Astrocyte (in vitro differentiated cells and primary cell): ENCODE results near the gene LGALS1. TPM values are rescaled to one million over a fixed set of nuclear protein-coding genes. Genes with fewer than 3 reads are reported as not detected.
A peak's percentile ranks its signal among the peaks of the same experiment; 100 is the strongest.

Experiments used
- DNase-seq: peaks from one replicate; pipeline ENCODE4 v3.0.0-alpha.2; 2010; ENCODE audit warnings: low read depth
- FAIRE-seq: peaks from 2 replicates; lab custom pipeline; 2011; peaks lifted over from hg19 to GRCh38; lab: Jason Lieb, UNC
- H2AFZ ChIP-seq: 2 replicates; pipeline ENCODE4 v1.6.0; 2012; ENCODE audit warnings: low read depth, low read length, inconsistent platforms
- H3K27ac ChIP-seq: 2 replicates; pipeline ENCODE4 v1.5.1; 2011; ENCODE audit warnings: low read depth, low read length, inconsistent platforms
- H3K27me3 ChIP-seq: 2 replicates; pipeline ENCODE4 v1.6.0; 2011; ENCODE audit warnings: low read length, inconsistent platforms; ENCODE audit not compliant: insufficient read depth
- H3K36me3 ChIP-seq: 2 replicates; pipeline ENCODE4 v1.5.1; 2011; ENCODE audit warnings: low read length, inconsistent platforms; ENCODE audit not compliant: insufficient read depth
- H3K4me1 ChIP-seq: 2 replicates; pipeline ENCODE4 v1.5.1; 2011; ENCODE audit warnings: low read length, inconsistent platforms; ENCODE audit not compliant: insufficient read depth
- H3K4me2 ChIP-seq: 2 replicates; pipeline ENCODE4 v1.6.0; 2012; ENCODE audit warnings: low read length, inconsistent platforms
- H3K4me3 ChIP-seq: 2 replicates; pipeline ENCODE4 v1.5.1; 2011; ENCODE audit warnings: low read depth, mild to moderate bottlenecking, low read length, inconsistent platforms; ENCODE audit not compliant: insufficient read depth
- H3K79me2 ChIP-seq: 2 replicates; pipeline ENCODE4 v1.6.0; 2012; ENCODE audit warnings: mild to moderate bottlenecking, low read length, inconsistent platforms; ENCODE audit not compliant: insufficient read depth
- H3K9ac ChIP-seq: 2 replicates; pipeline ENCODE4 v1.6.0; 2012; ENCODE audit warnings: mild to moderate bottlenecking, low read length, inconsistent platforms
- H3K9me3 ChIP-seq: 2 replicates; pipeline ENCODE4 v1.5.1; 2012; ENCODE audit warnings: low read depth, mild to moderate bottlenecking, low read length, inconsistent platforms; ENCODE audit not compliant: insufficient read depth
- H4K20me1 ChIP-seq: 2 replicates; pipeline ENCODE4 v1.6.0; 2012; ENCODE audit warnings: low read length, inconsistent platforms; ENCODE audit not compliant: insufficient read depth
- H3K27ac Mint-ChIP-seq: one replicate; pipeline ENCODE4 v1.8.0; 2021; ENCODE audit warnings: mild to moderate bottlenecking, mixed read lengths; ENCODE audit not compliant: unreplicated experiment
- H3K27me3 Mint-ChIP-seq: one replicate; pipeline ENCODE4 v1.8.0; 2021; ENCODE audit warnings: low read depth, mixed read lengths; ENCODE audit not compliant: unreplicated experiment
- H3K36me3 Mint-ChIP-seq: one replicate; pipeline ENCODE4 v1.8.0; 2021; ENCODE audit warnings: low read depth, mixed read lengths; ENCODE audit not compliant: unreplicated experiment
- H3K4me1 Mint-ChIP-seq: one replicate; pipeline ENCODE4 v1.8.0; 2021; ENCODE audit warnings: low read depth, mixed read lengths; ENCODE audit not compliant: unreplicated experiment
- H3K4me3 Mint-ChIP-seq: one replicate; pipeline ENCODE4 v1.8.0; 2021; ENCODE audit warnings: mild to moderate bottlenecking, moderate library complexity, mixed read lengths; ENCODE audit not compliant: unreplicated experiment
- H3K9me3 Mint-ChIP-seq: one replicate; pipeline ENCODE4 v1.8.0; 2021; ENCODE audit warnings: mild to moderate bottlenecking, mixed read lengths; ENCODE audit not compliant: unreplicated experiment
- CTCF ChIP-seq: IDR thresholded peaks from 2 replicates; pipeline ENCODE4 v1.5.1; 2011; ENCODE audit warnings: low read depth, mild to moderate bottlenecking, inconsistent platforms, low read length, moderate library complexity; ENCODE audit not compliant: insufficient read depth
- EZH2 ChIP-seq: IDR thresholded peaks from 2 replicates; pipeline ENCODE4 v1.6.1; 2012; ENCODE audit warnings: mild to moderate bottlenecking, low read length, inconsistent platforms; ENCODE audit not compliant: insufficient read depth
- total RNA-seq: library from RNA; stranded (reverse); gene quantifications from 2 replicates; pipeline ENCODE4 v1.2.1, GENCODE V29; 2021

LGALS1 gene
- total RNA-seq, 1 donor from 2014 or later = 240 TPM

GRCh38 chr22:37674248-37674647 lies 1.2 kb upstream of the LGALS1 start:
- Histone ChIP-seq H3K79me2 (peaks cover 28% of the 10 kb centered on the region), H4K20me1 (peaks cover 32% of the 10 kb centered on the region), H3K4me2 (peak overlapping the region; percentile 30), H3K36me3 (peaks cover 7% of the 10 kb centered on the region), H3K9ac (peak overlapping the region; percentile 38), H2AFZ (no peak overlapping the region), H3K4me1 (peaks cover 15% of the 10 kb centered on the region), H3K9me3 (no peaks in the 10 kb centered on the region), H3K27ac (no peak overlapping the region), H3K27me3 (no peaks in the 10 kb centered on the region), H3K4me3 (no peak overlapping the region)
- FAIRE-seq (no peak), DNase-seq (no peak)
- Mint-ChIP-seq H3K27me3 (no peaks in the 10 kb centered on the region), H3K4me3 (no peak overlapping the region), H3K4me1 (peaks cover 12% of the 10 kb centered on the region), H3K36me3 (no peaks in the 10 kb centered on the region), H3K27ac (no peak overlapping the region), H3K9me3 (no peaks in the 10 kb centered on the region)
- TF ChIP-seq CTCF = no peak
- no peak for TF ChIP-seq EZH2

- H3K4me1 ChIP-seq = peaks cover 23% of the 10 kb centered on the region
- no peak for TF ChIP-seq CTCF
- TF ChIP-seq EZH2 = no peak
- H3K79me2 ChIP-seq = peaks cover 28% of the 10 kb centered on the region
- H3K27ac Mint-ChIP-seq = peak overlapping the region; percentile 79
- peak overlapping the region; percentile 93 for H3K4me2 ChIP-seq
- no peak for FAIRE-seq
- DNase-seq = no peak
- peaks cover 12% of the 10 kb centered on the region for H3K4me1 Mint-ChIP-seq
- peaks cover 2% of the 10 kb centered on the region for H3K36me3 Mint-ChIP-seq
- peaks cover 17% of the 10 kb centered on the region for H3K36me3 ChIP-seq
- H3K27ac ChIP-seq = peak overlapping the region; percentile 79
- no peaks in the 10 kb centered on the region for H3K9me3 ChIP-seq
- no peaks in the 10 kb centered on the region for H3K27me3 ChIP-seq
- no peaks in the 10 kb centered on the region for H3K27me3 Mint-ChIP-seq
- H3K9me3 Mint-ChIP-seq = no peaks in the 10 kb centered on the region
- H3K4me3 ChIP-seq = peak overlapping the region; percentile 97
- H3K9ac ChIP-seq = peak overlapping the region; percentile 90
- peak overlapping the region; percentile 85 for H3K4me3 Mint-ChIP-seq
- H2AFZ ChIP-seq = no peak overlapping the region
- peaks cover 51% of the 10 kb centered on the region for H4K20me1 ChIP-seq
Measured at GRCh38 chr22:37675930-37676735, 697 bp downstream of the LGALS1 start.
